ENCODE data around the gene KMT2E. TPM values are rescaled to one million over a fixed set of nuclear protein-coding genes. Genes with fewer than 3 reads are reported as not detected.
"Not testable (repeated sequence)": the region's sequence is repeated elsewhere in the genome, so short reads cannot be mapped to it uniquely, and the experiment has no call there.

KMT2E gene
- polyA plus RNA-seq, 12 donors, result 36.2 to 76.4 (median 45.4) TPM

- no peak for DNase-seq
Measured at GRCh38 chr7:105026750-105027149, 12.7 kb downstream of the KMT2E start.

- DNase-seq, result no peak
Measured at GRCh38 chr7:105027176-105027853, 13.3 kb downstream of the KMT2E start.

- DNase-seq, result no peak
Measured at GRCh38 chr7:105028004-105028403, 14.0 kb downstream of the KMT2E start.

GRCh38 chr7:105028941-105029340, 14.9 kb downstream of the KMT2E start:
- DNase-seq, result not testable (repeated sequence)

GRCh38 chr7:105030447-105030846, 16.4 kb downstream of the KMT2E start:
- DNase-seq, result no peak

GRCh38 chr7:105032553-105033214, 18.7 kb downstream of the KMT2E start:
- no peak for DNase-seq

GRCh38 chr7:105035349-105035748, 21.3 kb downstream of the KMT2E start:
- DNase-seq, result no peak

GRCh38 chr7:105036217-105037168, 22.5 kb downstream of the KMT2E start:
- DNase-seq, result no peak

- no peak for DNase-seq
Measured at GRCh38 chr7:105037319-105037718, 23.3 kb downstream of the KMT2E start.

GRCh38 chr7:105044449-105045070, 30.6 kb downstream of the KMT2E start:
- DNase-seq, result no peak

- no peak for DNase-seq
Measured at GRCh38 chr7:105046414-105046813, 32.4 kb downstream of the KMT2E start.

GRCh38 chr7:105047932-105048331, 33.9 kb downstream of the KMT2E start:
- DNase-seq, result no peak

GRCh38 chr7:105050493-105050892, 36.5 kb downstream of the KMT2E start:
- DNase-seq, result no peak

- not testable (repeated sequence) for DNase-seq
Measured at GRCh38 chr7:105050899-105051298, 36.9 kb downstream of the KMT2E start.

GRCh38 chr7:105055084-105055483, 41.1 kb downstream of the KMT2E start:
- DNase-seq, result no peak

- DNase-seq, result no peak
Measured at GRCh38 chr7:105055621-105056020, 41.6 kb downstream of the KMT2E start.

GRCh38 chr7:105057472-105057871, 43.5 kb downstream of the KMT2E start:
- no peak for DNase-seq

- no peak for DNase-seq
Measured at GRCh38 chr7:105060437-105060836, 46.4 kb downstream of the KMT2E start.

- DNase-seq, result no peak
Measured at GRCh38 chr7:105060923-105061322, 46.9 kb downstream of the KMT2E start.

GRCh38 chr7:105065104-105065503, 51.1 kb downstream of the KMT2E start:
- no peak for DNase-seq

GRCh38 chr7:105067691-105068090, 53.7 kb downstream of the KMT2E start:
- no peak for DNase-seq

GRCh38 chr7:105068886-105069285, 54.9 kb downstream of the KMT2E start:
- DNase-seq, result no peak

Measured in muscle of arm (tissue), 12 donors.